MCF 10A (cell line): ENCODE results near the gene C19orf81. TPM values are rescaled to one million over a fixed set of nuclear protein-coding genes. Genes with fewer than 3 reads are reported as not detected.

ENCODE experiments used
- BruUV-seq: library from RNA; stranded (reverse); fragments of 400-500 nt; replicated peaks from 2 replicates; lab custom pipeline; 2021; lab: Mats Ljungman, UMichigan
- CTCF ChIA-PET: fragments of 300-600 bp; sonication (Branson Sonifier 250); formaldehyde crosslinking; extraction: SDS; loops from one replicate; lab custom pipeline; 2021; ENCODE audit warnings: antibody characterized with exemption, inconsistent platforms; lab: Yijun Ruan, JAX
- POLR2A ChIA-PET: fragments of 300-600, 350-650 bp; sonication (Branson Sonifier 250); formaldehyde crosslinking; extraction: SDS; loops from one replicate; lab custom pipeline; 2020; ENCODE audit warnings: antibody characterized with exemption, inconsistent platforms; lab: Yijun Ruan, JAX
- DNase-seq: peaks from one replicate; pipeline ENCODE4 v3.0.0-alpha.2; 2018; ENCODE audit not compliant: unreplicated experiment
- H3K27ac Mint-ChIP-seq: one replicate; pipeline ENCODE4 v1.8.0; 2022; ENCODE audit warnings: mild to moderate bottlenecking, low read depth, mixed read lengths; ENCODE audit not compliant: unreplicated experiment
- H3K27me3 Mint-ChIP-seq: one replicate; pipeline ENCODE4 v1.8.0; 2022; ENCODE audit warnings: mixed read lengths; ENCODE audit not compliant: insufficient read depth, unreplicated experiment
- H3K36me3 Mint-ChIP-seq: one replicate; pipeline ENCODE4 v1.8.0; 2022; ENCODE audit warnings: mild to moderate bottlenecking, moderate library complexity, mixed read lengths; ENCODE audit not compliant: insufficient read depth, unreplicated experiment
- H3K4me1 Mint-ChIP-seq: one replicate; pipeline ENCODE4 v1.8.0; 2022; ENCODE audit warnings: mixed read lengths; ENCODE audit not compliant: insufficient read depth, unreplicated experiment
- H3K4me3 Mint-ChIP-seq: one replicate; pipeline ENCODE4 v1.8.0; 2022; ENCODE audit warnings: mild to moderate bottlenecking, moderate library complexity, mixed read lengths; ENCODE audit not compliant: unreplicated experiment
- H3K9me3 Mint-ChIP-seq: one replicate; pipeline ENCODE4 v1.8.0; 2022; ENCODE audit warnings: mixed read lengths; ENCODE audit not compliant: unreplicated experiment
- intact Hi-C: fragments of 100-400 bp; cut with micrococcal nuclease; formaldehyde crosslinking; loops from 2 replicates; pipeline ENCODE4 v1.14.1; 2022
- total RNA-seq: library from RNA; stranded (reverse); gene quantifications from 2 replicates; pipeline ENCODE4 v1.2.3, GENCODE V29; 2022
- TF ChIP-seq, protein P1 (sequence below): fragments of 200-600 bp; IDR thresholded peaks from one replicate; pipeline ENCODE4 v1.8.0; 2022; ENCODE audit warnings: antibody characterized with exemption, mild to moderate bottlenecking; ENCODE audit not compliant: unreplicated experiment

C19orf81 gene
- total RNA-seq, 1 experiment from 2014 or later, result not detected

DNA sequence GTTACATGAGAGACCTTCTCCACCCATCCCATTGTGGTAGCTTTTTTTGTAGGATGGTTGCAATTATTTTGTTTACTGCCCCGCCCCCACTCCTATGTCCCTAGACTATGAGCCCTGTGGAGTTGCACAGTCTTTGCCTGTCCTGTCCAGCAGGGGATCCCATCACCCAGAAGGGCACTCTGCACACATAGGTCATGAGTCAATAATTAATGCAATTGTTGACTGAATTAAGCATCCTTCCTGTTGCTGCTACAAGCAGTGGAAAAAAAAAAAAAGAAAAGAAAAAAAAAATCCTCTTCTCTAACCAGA lies 14.2 kb downstream of the C19orf81 start:
- CTCF ChIA-PET, result no interaction called here

DNA sequence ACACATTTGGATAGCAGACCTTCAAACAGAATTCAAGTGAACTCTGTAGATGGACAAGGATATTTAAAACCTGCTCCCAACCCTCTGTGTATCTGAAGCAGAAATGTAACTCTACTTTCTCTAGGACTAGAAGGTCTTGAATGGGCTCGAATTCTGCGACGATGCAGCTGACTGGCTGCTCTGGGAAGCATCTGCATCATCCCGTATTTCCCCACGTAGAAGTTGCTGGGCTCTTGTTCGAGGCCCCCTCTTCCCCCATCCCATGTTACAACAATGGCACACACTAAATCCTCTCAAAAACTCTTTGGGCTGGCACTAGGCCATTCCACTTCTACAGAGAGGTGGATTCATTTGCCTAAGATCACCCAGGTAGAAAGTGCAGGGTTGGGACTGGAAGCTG lies 15.0 kb downstream of the C19orf81 start:
- DNase-seq, result no peak
- peaks cover under 1% of the 10 kb centered on the region for H3K27me3 Mint-ChIP-seq
- BruUV-seq, result no TSS peak
- H3K4me3 Mint-ChIP-seq, result no peak overlapping the region
- H3K4me1 Mint-ChIP-seq, result no peaks in the 10 kb centered on the region
- H3K36me3 Mint-ChIP-seq, result peaks cover 12% of the 10 kb centered on the region
- no peak overlapping the region for H3K27ac Mint-ChIP-seq
- ChIA-PET CTCF (interaction anchor here (0.6 kb wide), 1 partner anchor 62 kb away, joined by 6 read pairs; no protein-coding TSS in a partner anchor), POLR2A (no interaction called here)
- H3K9me3 Mint-ChIP-seq, result peaks cover 25% of the 10 kb centered on the region
- TF ChIP-seq, protein P1, sequence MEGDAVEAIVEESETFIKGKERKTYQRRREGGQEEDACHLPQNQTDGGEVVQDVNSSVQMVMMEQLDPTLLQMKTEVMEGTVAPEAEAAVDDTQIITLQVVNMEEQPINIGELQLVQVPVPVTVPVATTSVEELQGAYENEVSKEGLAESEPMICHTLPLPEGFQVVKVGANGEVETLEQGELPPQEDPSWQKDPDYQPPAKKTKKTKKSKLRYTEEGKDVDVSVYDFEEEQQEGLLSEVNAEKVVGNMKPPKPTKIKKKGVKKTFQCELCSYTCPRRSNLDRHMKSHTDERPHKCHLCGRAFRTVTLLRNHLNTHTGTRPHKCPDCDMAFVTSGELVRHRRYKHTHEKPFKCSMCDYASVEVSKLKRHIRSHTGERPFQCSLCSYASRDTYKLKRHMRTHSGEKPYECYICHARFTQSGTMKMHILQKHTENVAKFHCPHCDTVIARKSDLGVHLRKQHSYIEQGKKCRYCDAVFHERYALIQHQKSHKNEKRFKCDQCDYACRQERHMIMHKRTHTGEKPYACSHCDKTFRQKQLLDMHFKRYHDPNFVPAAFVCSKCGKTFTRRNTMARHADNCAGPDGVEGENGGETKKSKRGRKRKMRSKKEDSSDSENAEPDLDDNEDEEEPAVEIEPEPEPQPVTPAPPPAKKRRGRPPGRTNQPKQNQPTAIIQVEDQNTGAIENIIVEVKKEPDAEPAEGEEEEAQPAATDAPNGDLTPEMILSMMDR, result no peak
- intact Hi-C loops, result no loop called here

More for the DNA sequence above, 14.2 kb downstream of the C19orf81 start:
- no peaks in the 10 kb centered on the region for H3K27me3 Mint-ChIP-seq
- no peak overlapping the region for H3K4me3 Mint-ChIP-seq
- intact Hi-C loops, result no loop called here
- peaks cover 27% of the 10 kb centered on the region for H3K9me3 Mint-ChIP-seq
- peaks cover 12% of the 10 kb centered on the region for H3K36me3 Mint-ChIP-seq
- TF ChIP-seq, protein P1, result no peak
- BruUV-seq, result no TSS peak
- DNase-seq, result no peak
- peaks cover 1% of the 10 kb centered on the region for H3K4me1 Mint-ChIP-seq
- POLR2A ChIA-PET, result no interaction called here
- H3K27ac Mint-ChIP-seq, result no peak overlapping the region

DNA sequence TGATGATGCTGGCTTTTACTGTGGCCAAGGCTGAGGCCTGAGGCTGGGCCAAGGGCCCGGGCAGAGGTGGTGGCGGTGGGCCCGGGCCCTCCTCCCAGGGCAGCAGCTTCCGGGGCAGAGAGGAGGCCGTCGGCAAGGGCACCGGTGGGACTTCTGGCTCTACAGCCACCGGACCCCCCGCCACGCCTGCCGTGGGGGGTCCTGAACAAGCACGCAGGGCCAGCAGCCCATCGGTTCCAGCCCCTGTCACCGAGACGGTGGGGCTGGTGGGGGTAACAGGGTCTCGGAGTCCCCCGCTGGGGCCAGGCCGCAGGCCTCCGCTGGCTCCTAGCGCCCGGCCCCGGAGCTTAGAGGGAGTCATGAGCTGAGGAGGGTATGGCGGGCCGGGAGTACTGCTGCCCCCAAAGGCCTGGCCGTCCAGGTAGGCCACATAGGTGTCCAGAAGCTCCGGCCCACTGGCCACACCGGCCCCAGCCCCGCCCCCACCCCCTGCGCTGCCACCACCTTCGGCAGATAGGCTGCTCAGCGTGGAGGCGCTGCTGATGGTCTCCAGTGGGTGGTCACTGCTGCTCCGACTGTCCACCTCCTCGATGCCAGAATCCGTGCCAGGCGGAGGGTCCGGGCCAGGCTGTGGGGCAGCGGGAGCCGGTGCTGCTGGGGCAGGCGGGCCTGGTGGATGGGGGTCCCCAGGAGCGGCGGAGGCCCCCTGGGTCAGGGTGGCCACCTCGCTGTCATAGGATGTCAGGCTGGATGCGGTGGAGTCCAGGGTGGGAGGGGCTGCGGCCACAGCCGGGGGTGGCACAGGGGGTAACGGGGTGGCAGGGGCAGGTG lies 17.3 kb downstream of the C19orf81 start:
- Mint-ChIP-seq H3K4me3 (no peak overlapping the region), H3K27ac (no peak overlapping the region), H3K27me3 (peaks cover 17% of the 10 kb centered on the region), H3K4me1 (no peaks in the 10 kb centered on the region), H3K9me3 (peaks cover 8% of the 10 kb centered on the region), H3K36me3 (peaks cover 6% of the 10 kb centered on the region)
- DNase-seq, result no peak
- ChIA-PET CTCF (interaction anchor here (0.7 kb wide), 1 partner anchor 387 kb away, joined by 3 read pairs; no protein-coding TSS in a partner anchor), POLR2A (no interaction called here)
- intact Hi-C loops, result no loop called here
- no TSS peak for BruUV-seq
- TF ChIP-seq, protein P1, result no peak

DNA sequence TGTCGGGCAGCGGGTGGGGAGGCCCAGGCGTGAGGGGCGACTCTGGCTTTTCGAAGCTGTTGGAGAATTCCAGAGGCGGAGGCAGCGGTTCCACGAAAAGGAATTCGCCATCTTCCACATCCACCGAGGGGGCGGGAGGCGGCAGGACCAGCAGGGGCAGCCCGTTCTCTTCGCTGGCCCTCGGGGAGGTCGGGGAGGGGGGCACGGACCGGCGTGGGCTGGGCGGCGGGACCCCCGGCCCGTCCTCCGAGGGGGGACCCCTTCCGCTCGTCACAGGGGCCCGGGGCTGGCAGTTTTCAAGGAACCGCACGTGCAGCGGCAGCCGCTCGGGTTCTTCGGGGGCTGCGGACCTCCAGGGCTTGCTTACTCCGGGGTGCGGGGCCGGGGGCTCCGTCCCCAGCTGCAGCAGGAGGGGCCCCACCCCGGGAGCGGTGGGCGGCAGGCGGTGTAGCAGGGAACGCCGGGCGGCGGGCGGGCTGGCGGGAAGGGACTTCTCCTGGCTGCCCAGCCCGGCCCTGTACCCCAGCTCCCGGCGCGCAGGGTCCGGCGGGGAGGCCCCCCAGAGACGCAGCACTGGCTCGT lies 18.0 kb downstream of the C19orf81 start:
- TF ChIP-seq, protein P1, result no peak
- peaks cover 8% of the 10 kb centered on the region for H3K9me3 Mint-ChIP-seq
- ChIA-PET CTCF (no interaction called here), POLR2A (no interaction called here)
- no peak overlapping the region for H3K4me3 Mint-ChIP-seq
- BruUV-seq, result no TSS peak
- H3K36me3 Mint-ChIP-seq, result peaks cover 6% of the 10 kb centered on the region
- H3K4me1 Mint-ChIP-seq, result no peaks in the 10 kb centered on the region
- DNase-seq, result no peak
- intact Hi-C loops, result no loop called here
- H3K27ac Mint-ChIP-seq, result no peak overlapping the region
- peaks cover 17% of the 10 kb centered on the region for H3K27me3 Mint-ChIP-seq
